Activated T-cell treated with anti-CD3 and anti-CD28 coated beads, Interleukin-2, amount 50 U/mL, for 4 hours (primary cell): Measurements from ENCODE around the gene REPS2. TPM values are rescaled to one million over a fixed set of nuclear protein-coding genes. Genes with fewer than 3 reads are reported as not detected.

Experiments
- ATAC-seq, 2 donors: fragments of 200-7000 bp; cut with Tn5 transposase; one replicate each; pipeline ENCODE4 v1.10.0; 2021
- DNase-seq: peaks from one replicate; pipeline ENCODE4 v3.0.0-alpha.2; 2020
- H3K27me3 Mint-ChIP-seq: one replicate; pipeline ENCODE4 v1.8.0; 2021; ENCODE audit warnings: low read depth, mixed read lengths
- H3K36me3 Mint-ChIP-seq: one replicate; pipeline ENCODE4 v1.8.0; 2022; ENCODE audit warnings: mixed read lengths; ENCODE audit not compliant: insufficient read depth
- H3K4me1 Mint-ChIP-seq: one replicate; pipeline ENCODE4 v1.8.0; 2021; ENCODE audit warnings: low read depth, mixed read lengths
- H3K4me3 Mint-ChIP-seq: one replicate; pipeline ENCODE4 v1.8.0; 2021; ENCODE audit warnings: mild to moderate bottlenecking, moderate library complexity, mixed read lengths
- H3K9me3 Mint-ChIP-seq: one replicate; pipeline ENCODE4 v1.8.0; 2021; ENCODE audit warnings: mixed read lengths
- total RNA-seq, 3 donors: library from RNA; stranded (reverse); gene quantifications; one replicate each; pipeline ENCODE4 v1.2.1, GENCODE V29; 2021

REPS2 gene
- total RNA-seq, 3 donors from 2014 or later = 0.03 to 0.05 TPM; not detected in 1

DNA sequence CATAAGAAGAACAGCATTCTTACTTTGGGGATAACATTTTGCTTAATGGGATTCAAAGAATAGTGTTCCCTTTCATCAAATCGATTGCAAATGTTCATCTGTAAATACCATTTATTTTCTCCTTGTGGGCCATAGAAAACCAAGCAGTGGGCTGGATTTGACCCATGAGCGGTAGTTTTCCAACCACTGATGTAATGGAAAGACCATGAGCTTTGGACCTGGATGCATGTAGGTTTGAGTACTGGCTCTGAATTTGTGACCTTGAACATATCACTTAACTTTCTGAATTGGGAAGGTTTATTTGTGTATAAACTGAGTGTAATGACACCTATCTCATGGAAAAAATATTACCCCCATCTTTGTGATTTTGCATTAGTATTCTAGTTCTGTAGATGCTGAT, 54.3 kb downstream of the REPS2 start:
- peaks cover 2% of the 10 kb centered on the region for H3K27me3 Mint-ChIP-seq
- no peaks in the 10 kb centered on the region for H3K9me3 Mint-ChIP-seq
- H3K36me3 Mint-ChIP-seq = no peaks in the 10 kb centered on the region
- DNase-seq (no peak), ATAC-seq (no peak)
- peaks cover 8% of the 10 kb centered on the region for H3K4me1 Mint-ChIP-seq
- H3K4me3 Mint-ChIP-seq = no peak overlapping the region

- Mint-ChIP-seq H3K4me3 (no peak overlapping the region), H3K9me3 (no peaks in the 10 kb centered on the region)
Observed at GRCh38 chrX:17005712-17006368, 59.4 kb downstream of the REPS2 start.

DNA sequence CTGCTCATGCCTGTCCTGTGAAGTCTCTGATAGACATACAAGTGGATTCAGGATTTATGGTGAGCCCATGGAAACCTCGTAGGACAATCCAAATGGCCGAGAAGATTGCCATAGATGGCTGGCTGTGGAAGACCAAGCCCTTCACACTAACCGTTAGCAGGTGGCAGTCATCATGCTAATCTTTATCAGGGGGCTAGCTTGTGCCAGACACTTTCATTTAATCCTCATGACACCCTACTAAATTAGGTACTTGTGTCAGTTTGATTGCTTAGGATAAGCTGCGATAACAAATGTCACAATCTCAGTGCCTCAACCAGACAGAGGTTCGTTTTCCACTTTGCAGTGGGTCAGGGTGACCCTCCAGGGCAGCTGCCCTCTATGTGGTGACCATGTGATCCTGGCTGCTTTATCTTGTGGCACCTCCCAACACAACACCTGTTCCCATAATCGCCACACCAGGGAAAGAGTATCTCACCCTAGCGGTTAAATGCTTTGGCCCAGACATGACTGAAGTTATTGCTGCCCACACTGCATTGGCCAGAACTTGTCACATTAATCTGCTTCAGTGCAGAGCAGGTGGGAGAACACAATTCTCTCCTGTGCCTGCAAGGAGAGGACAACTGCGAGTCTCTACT, 60.8 kb downstream of the REPS2 start:
- H3K27me3 Mint-ChIP-seq = no peaks in the 10 kb centered on the region
- no peaks in the 10 kb centered on the region for H3K36me3 Mint-ChIP-seq
- H3K9me3 Mint-ChIP-seq = no peaks in the 10 kb centered on the region
- H3K4me1 Mint-ChIP-seq = peaks cover 8% of the 10 kb centered on the region
- H3K4me3 Mint-ChIP-seq = no peak overlapping the region
- ATAC-seq (no peak), DNase-seq (no peak)

More at GRCh38 chrX:17005712-17006368, 59.4 kb downstream of the REPS2 start:
- DNase-seq (no peak), ATAC-seq (no peak)
- Mint-ChIP-seq H3K27me3 (no peaks in the 10 kb centered on the region), H3K36me3 (no peaks in the 10 kb centered on the region), H3K4me1 (peaks cover 8% of the 10 kb centered on the region)

GRCh38 chrX:17009856-17010625, 63.6 kb downstream of the REPS2 start:
- ATAC-seq = no peak
- no peaks in the 10 kb centered on the region for H3K36me3 Mint-ChIP-seq
- no peaks in the 10 kb centered on the region for H3K27me3 Mint-ChIP-seq
- no peak for DNase-seq
- no peaks in the 10 kb centered on the region for H3K9me3 Mint-ChIP-seq
- H3K4me3 Mint-ChIP-seq = no peak overlapping the region
- no peaks in the 10 kb centered on the region for H3K4me1 Mint-ChIP-seq

DNA sequence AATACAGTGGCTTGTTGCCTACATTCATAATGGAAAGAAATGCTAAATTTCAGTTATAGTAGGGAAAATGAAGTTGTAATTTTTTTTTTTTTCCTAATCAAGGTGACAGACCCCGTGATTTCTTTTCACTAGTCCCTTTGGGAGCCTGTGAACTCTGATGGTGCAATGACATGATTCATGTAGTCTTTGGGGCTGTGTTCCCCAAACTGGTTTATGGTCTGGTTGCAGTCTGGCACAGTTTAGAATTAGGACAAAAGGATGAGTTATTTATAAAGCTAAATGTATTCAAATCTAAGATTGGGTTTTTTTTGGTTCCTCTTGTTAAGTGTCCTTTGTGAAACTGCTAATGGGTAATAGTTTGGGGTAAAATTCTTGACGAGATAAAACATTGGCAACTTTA, 66.0 kb downstream of the REPS2 start:
- no peaks in the 10 kb centered on the region for H3K9me3 Mint-ChIP-seq
- DNase-seq = no peak
- H3K4me1 Mint-ChIP-seq = no peaks in the 10 kb centered on the region
- H3K27me3 Mint-ChIP-seq = no peaks in the 10 kb centered on the region
- H3K4me3 Mint-ChIP-seq = no peak overlapping the region
- peaks cover 1% of the 10 kb centered on the region for H3K36me3 Mint-ChIP-seq
- no peak for ATAC-seq

DNA sequence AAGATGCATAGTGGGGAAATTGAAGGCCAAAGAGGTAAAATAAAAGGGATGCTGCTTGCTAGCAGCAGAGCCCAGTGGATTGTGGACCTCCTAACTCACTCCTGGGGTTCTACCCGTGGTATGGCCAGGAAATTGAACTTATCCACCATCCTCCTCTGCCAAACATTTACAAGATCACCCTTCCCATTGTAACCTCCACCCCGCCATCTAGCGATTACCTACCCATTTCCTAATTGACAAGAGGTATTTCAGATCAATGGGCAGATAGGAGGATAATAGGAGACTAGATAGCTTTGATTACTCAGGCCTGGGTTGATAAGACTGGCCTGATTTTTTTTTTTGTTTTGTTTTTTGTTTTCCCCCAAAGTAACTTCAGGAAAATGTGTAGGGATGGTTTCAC, 67.8 kb downstream of the REPS2 start:
- Mint-ChIP-seq H3K4me3 (no peak overlapping the region), H3K4me1 (no peaks in the 10 kb centered on the region), H3K27me3 (no peaks in the 10 kb centered on the region), H3K36me3 (peaks cover 1% of the 10 kb centered on the region), H3K9me3 (no peaks in the 10 kb centered on the region)
- DNase-seq (no peak), ATAC-seq (no peak)

DNA sequence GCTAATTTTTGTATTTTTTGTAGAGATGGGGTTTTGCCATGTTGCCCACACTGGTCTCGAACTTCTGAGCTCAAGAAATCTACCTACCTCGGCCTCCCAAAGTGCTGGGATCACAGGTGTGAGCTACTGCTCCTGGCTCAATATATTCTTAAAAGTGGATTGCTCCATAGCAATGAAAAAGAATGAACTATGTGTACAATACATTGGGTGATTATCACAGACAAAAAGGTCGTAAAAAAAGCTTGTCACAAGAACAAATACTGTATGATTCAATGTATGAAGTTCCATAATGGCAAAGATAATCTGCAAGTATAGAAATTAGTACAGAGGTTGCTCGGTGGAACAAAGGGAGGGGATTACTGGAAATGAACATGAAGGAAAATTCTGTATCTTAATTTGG, 70.7 kb downstream of the REPS2 start:
- ATAC-seq = no peak
- no peaks in the 10 kb centered on the region for H3K4me1 Mint-ChIP-seq
- H3K9me3 Mint-ChIP-seq = no peaks in the 10 kb centered on the region
- no peak overlapping the region for H3K4me3 Mint-ChIP-seq
- no peak for DNase-seq
- H3K36me3 Mint-ChIP-seq = peaks cover 1% of the 10 kb centered on the region
- no peaks in the 10 kb centered on the region for H3K27me3 Mint-ChIP-seq

- no peak for DNase-seq
- H3K27me3 Mint-ChIP-seq = no peaks in the 10 kb centered on the region
- ATAC-seq = no peak
- H3K4me1 Mint-ChIP-seq = no peaks in the 10 kb centered on the region
- H3K4me3 Mint-ChIP-seq = no peak overlapping the region
- no peaks in the 10 kb centered on the region for H3K9me3 Mint-ChIP-seq
- peaks cover 1% of the 10 kb centered on the region for H3K36me3 Mint-ChIP-seq
Observed at GRCh38 chrX:17020356-17020755, 73.9 kb downstream of the REPS2 start.

DNA sequence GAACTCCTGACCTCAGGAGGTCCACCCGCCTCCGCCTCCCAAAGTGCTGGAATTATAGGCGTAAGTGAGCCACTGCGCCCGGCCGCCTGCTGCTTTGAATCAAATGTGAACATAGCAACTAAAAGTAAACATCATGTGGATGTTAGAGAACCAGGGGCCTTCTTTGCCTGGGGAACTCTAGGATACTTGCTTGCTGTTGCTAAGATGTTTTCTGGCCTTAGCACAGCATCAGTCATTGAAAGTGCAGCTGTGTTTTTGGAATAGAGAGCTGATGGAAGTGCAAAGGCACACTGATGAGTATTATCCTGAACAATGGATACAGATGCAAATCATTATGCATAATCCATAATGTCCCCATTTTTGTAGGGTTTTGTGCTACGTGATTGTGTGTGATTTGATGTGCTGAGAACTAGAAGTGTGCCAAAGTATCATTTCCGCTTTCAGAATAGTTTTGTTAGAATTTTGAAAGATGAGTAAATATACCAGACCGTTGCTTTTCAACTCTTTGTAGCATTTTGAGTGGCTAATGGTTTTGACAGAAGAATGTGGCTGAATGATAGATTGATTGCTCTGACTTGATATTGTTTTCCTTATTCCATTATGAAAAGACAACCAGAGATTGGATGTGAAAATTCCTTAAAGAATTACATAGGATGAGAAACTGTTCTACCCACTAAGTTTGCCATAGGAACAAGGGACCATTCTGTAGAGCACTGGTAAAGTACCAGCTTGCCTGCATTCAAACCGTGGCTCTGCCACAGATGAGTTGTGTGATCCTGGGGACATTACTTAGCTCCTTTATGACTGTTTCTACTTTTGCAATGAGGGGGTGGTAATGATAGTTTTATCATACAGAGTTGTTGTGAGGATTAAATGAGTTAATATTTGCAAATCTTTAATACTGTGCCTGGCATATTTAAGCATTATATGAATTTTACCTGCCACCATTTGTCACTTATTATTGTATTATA, 74.7 kb downstream of the REPS2 start:
- Mint-ChIP-seq H3K9me3 (no peaks in the 10 kb centered on the region), H3K4me1 (no peaks in the 10 kb centered on the region), H3K27me3 (no peaks in the 10 kb centered on the region), H3K36me3 (no peaks in the 10 kb centered on the region), H3K4me3 (no peak overlapping the region)
- ATAC-seq (no peak), DNase-seq (no peak)

GRCh38 chrX:17021851-17022604, 75.6 kb downstream of the REPS2 start:
- no peaks in the 10 kb centered on the region for H3K36me3 Mint-ChIP-seq
- H3K4me3 Mint-ChIP-seq = no peak overlapping the region

GRCh38 chrX:17023661-17024060, 77.2 kb downstream of the REPS2 start:
- Mint-ChIP-seq H3K4me3 (no peak overlapping the region), H3K36me3 (no peaks in the 10 kb centered on the region), H3K27me3 (no peaks in the 10 kb centered on the region), H3K4me1 (no peaks in the 10 kb centered on the region), H3K9me3 (no peaks in the 10 kb centered on the region)
- no peak for DNase-seq
- no peak for ATAC-seq

More at GRCh38 chrX:17021851-17022604, 75.6 kb downstream of the REPS2 start:
- DNase-seq (no peak), ATAC-seq (no peak)
- H3K4me1 Mint-ChIP-seq = no peaks in the 10 kb centered on the region
- no peaks in the 10 kb centered on the region for H3K9me3 Mint-ChIP-seq
- H3K27me3 Mint-ChIP-seq = no peaks in the 10 kb centered on the region

DNA sequence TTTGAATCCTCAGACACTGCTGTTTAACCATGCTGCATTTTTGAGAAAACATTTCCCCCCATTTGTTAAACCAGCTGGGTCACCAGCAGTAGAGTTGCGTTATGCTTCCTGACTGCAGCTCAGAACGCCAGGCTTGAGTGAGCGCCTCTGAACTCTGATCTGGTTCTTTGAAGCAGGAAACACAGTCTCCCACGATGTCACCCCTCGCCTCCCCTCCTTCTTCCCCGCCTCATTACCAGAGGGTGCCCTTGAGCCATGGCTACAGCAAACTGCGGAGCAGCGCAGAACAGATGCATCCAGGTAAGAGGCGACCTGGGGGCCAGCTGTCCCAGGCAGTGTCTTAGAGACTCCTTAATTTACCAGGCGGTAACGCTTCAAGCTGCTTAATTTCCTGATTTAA, 78.4 kb downstream of the REPS2 start:
- no peak overlapping the region for H3K4me3 Mint-ChIP-seq
- DNase-seq = no peak
- no peaks in the 10 kb centered on the region for H3K36me3 Mint-ChIP-seq
- H3K9me3 Mint-ChIP-seq = no peaks in the 10 kb centered on the region
- no peaks in the 10 kb centered on the region for H3K27me3 Mint-ChIP-seq
- H3K4me1 Mint-ChIP-seq = no peaks in the 10 kb centered on the region
- ATAC-seq = no peak

DNA sequence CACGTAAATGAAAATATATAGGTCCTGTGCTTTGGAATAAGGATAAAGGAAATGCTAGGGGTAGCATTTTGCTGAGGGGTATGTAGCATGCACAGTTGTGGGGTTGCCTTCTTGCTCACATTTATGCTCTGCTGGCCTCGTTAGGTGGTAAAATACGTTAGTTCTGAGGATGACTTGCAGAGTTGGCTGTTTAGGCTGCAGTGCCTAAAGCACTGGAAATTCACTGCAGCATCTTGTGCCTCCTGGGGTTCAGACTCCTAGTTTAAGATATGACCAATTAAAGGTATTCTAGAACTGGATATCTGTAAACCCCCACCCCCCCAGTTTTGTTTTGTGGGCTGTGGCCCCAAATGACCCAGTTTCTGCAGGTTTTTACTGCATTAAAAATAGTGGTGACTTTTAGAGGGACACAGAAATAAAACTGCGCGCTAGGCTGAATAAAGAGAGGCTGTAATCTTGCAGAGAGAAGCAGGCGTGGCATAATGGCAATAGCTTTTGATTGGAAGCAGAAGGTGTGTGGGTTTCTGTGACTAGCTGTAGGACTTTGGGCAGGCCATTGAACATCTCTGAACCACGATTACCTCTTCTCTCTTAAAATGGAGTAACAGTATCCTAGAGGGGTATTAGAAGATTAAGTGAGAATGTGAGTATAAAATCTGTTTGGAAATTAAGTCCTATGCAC, 79.3 kb downstream of the REPS2 start:
- DNase-seq = no peak
- no peak overlapping the region for H3K4me3 Mint-ChIP-seq
- H3K27me3 Mint-ChIP-seq = no peaks in the 10 kb centered on the region
- ATAC-seq = no peak
- no peaks in the 10 kb centered on the region for H3K9me3 Mint-ChIP-seq
- no peaks in the 10 kb centered on the region for H3K36me3 Mint-ChIP-seq
- H3K4me1 Mint-ChIP-seq = no peaks in the 10 kb centered on the region
